Heart right ventricle (tissue), 16 donors: ENCODE data around the gene CHIT1. TPM values are rescaled to one million over a fixed set of nuclear protein-coding genes. Genes with fewer than 3 reads are reported as not detected.
"Not testable (repeated sequence)": the region's sequence is repeated elsewhere in the genome, so short reads cannot be mapped to it uniquely, and the experiment has no call there.

ENCODE experiments used
- ATAC-seq, 8 donors: fragments of 200-7000 bp; cut with Tn5 transposase; one replicate each; pipeline ENCODE4 v1.9.1; 2020; ENCODE audit warnings: mild to moderate bottlenecking in 8 of 8, moderate library complexity in 8 of 8, moderate number of reproducible peaks in 1 of 8
- DNase-seq, 2 donors: peaks; one replicate each; pipeline ENCODE4 v3.0.0-alpha.2; 2020
- H3K27ac ChIP-seq, 10 donors: fragments of 200-600 bp; sonication (generic) in 2 of 10; one replicate each; pipeline versions ENCODE4 v1.5.0 to v1.8.0; 2020 to 2022; ENCODE audit warnings: mild to moderate bottlenecking in 3 of 10
- H3K27me3 ChIP-seq, 7 donors: fragments of 200-600 bp; one replicate each; pipeline ENCODE4 v1.8.0; 2021 to 2022; ENCODE audit warnings: mild to moderate bottlenecking in 2 of 7
- H3K36me3 ChIP-seq, 9 donors: fragments of 200-600 bp; sonication (generic) in 1 of 9; one replicate each; pipeline versions ENCODE4 v1.5.0 to v1.8.0; 2020 to 2022; ENCODE audit warnings: mild to moderate bottlenecking in 2 of 9
- H3K4me1 ChIP-seq, 9 donors: fragments of 200-600 bp; sonication (generic) in 1 of 9; one replicate each; pipeline versions ENCODE4 v1.5.0 to v1.8.0; 2020 to 2022; ENCODE audit warnings: mild to moderate bottlenecking in 4 of 9
- H3K4me3 ChIP-seq, 10 donors: fragments of 200-600 bp; sonication (generic) in 2 of 10; one replicate each; pipeline versions ENCODE4 v1.5.0 to v1.8.0; 2020 to 2022; ENCODE audit warnings: mild to moderate bottlenecking in 7 of 10, moderate library complexity in 2 of 10
- H3K9me3 ChIP-seq, 11 donors: fragments of 200-600 bp in 10 of 11; sonication (generic) in 2 of 11; one replicate each; pipeline versions ENCODE4 v1.5.0 to v1.8.0; 2013 to 2022; ENCODE audit warnings: mild to moderate bottlenecking in 2 of 11, control low read depth in 1 of 11, moderate library complexity in 1 of 11
- WGBS, 2 donors: extraction: QIAGEN DNeasy Blood & Tissue Kit; methylation state at CpG; one replicate each; pipeline ENCODE4 v1.1.7; 2013; ENCODE audit warnings: inconsistent platforms in 1 of 2; 5-methylcytosine and 5-hydroxymethylcytosine counted together
- intact Hi-C, 10 donors: fragments of 100-400 bp; cut with DNase I; formaldehyde crosslinking; loops; one replicate each; pipeline versions ENCODE4 v1.11.1 to v1.14.2; 2022
- polyA plus RNA-seq, 2 donors: library from polyadenylated mRNA; stranded (reverse); fragments of 200-250 nt; gene quantifications; one replicate each; pipeline ENCODE4 v1.2.3, GENCODE V29; 2013
- total RNA-seq, 10 donors: library from RNA; stranded (reverse); fragmentation: NEBNext Ultra II Directional in 3 of 10; extraction: Animal tissue kit (Norgen Biotek cat#: 25700) in 3 of 10; gene quantifications; one replicate each; pipeline versions ENCODE4 v1.2.1 to v1.2.4, GENCODE V29; 2021 to 2023
- TF ChIP-seq, protein P1 (sequence below), 9 donors: fragments of 200-600 bp; sonication (generic) in 2 of 9; IDR thresholded peaks; one replicate each; pipeline versions ENCODE4 v1.5.0 to v1.8.0; 2021 to 2022; ENCODE audit warnings: antibody characterized with exemption in 9 of 9, mild to moderate bottlenecking in 5 of 9, moderate library complexity in 1 of 9
- donor health status: Arrhythmogenic right ventricular cardiomyopathy.
- donor health status: ischemic (EF 13 %, LVEDD 7.1; RV severe dilation, severe dysfunction).
- donor health status: healthy with polysubstance abuse.
- donor health status: DM: no; HTN: yes; CAD: no.
- donor health status: DM: no; HTN: no; CAD: no.
- donor health status: ischemic (EF 25% LVEDD 6.9; RV normal size, moderate dysfunction).
- donor health status: ischemic (EF 25% LVEDD 5.7; RV mildly dilated, moderate dysfunction).
- donor health status: healthy.
- donor health status: DM: yes; HTN: yes; CAD: no.
- donor health status: Ischemic cardiomyopathy.
- donor health status: ischemic (EF 35%, LVEDD 5.7; RV mildly dilated, moderate dysfunction).
- donor health status: nonischemic (EF 11% LVEDD 7.7; RV severe dilation, severe dysfunction).
- donor health status: DM: yes; HTN: yes; CAD: no.
- donor health status: PGD.
- donor health status: ischemic (EF 29% LVEDD 5.4; RV normal size, mild dysfunction).
- donor health status: nonischemic (EF 23%, LVEDD 6.1; RV moderate dilation, normal function).

The CHIT1 gene
- total and polyA plus RNA-seq, 12 donors = 0.05 to 1.3 (median 0.28) TPM; not detected in 6

DNA sequence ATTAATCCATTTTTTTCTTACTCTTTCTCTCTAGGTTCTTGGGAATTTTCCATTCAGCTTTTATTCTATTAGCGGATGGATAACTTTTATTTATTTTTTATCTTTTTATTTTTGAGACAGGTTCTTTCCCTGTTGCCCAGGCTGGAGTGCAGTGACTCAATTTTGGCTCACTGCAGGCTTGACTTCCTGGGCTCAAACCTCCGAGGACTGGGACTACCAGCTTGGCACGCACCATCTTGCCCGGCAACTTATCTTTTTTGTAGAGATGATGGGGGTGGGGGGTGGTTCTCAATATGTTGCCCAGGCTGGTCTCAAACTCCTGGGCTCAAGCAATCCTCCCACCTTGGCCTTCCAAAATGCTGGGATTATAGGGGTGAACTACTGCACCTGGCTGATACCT, 36.1 kb upstream of the CHIT1 start:
- peaks cover 3 to 13% (median 5%) of the 10 kb centered on the region in 9 donors for H3K4me1 ChIP-seq
- H3K9me3 ChIP-seq = no peaks in the 10 kb centered on the region
- no peak for DNase-seq
- no peak overlapping the region for H3K27ac ChIP-seq
- TF ChIP-seq, protein P1, sequence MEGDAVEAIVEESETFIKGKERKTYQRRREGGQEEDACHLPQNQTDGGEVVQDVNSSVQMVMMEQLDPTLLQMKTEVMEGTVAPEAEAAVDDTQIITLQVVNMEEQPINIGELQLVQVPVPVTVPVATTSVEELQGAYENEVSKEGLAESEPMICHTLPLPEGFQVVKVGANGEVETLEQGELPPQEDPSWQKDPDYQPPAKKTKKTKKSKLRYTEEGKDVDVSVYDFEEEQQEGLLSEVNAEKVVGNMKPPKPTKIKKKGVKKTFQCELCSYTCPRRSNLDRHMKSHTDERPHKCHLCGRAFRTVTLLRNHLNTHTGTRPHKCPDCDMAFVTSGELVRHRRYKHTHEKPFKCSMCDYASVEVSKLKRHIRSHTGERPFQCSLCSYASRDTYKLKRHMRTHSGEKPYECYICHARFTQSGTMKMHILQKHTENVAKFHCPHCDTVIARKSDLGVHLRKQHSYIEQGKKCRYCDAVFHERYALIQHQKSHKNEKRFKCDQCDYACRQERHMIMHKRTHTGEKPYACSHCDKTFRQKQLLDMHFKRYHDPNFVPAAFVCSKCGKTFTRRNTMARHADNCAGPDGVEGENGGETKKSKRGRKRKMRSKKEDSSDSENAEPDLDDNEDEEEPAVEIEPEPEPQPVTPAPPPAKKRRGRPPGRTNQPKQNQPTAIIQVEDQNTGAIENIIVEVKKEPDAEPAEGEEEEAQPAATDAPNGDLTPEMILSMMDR (IDR thresholded peaks at IDR 0.05) = no peak
- H3K27me3 ChIP-seq = no peaks in the 10 kb centered on the region
- intact Hi-C loops = loop anchor here in 6 of 10 donors (5.0 to 10.0 kb wide), 3 partner anchors 219 to 228 kb away; no protein-coding TSS in a partner anchor
- no peak overlapping the region for H3K4me3 ChIP-seq
- ATAC-seq = no peak
- WGBS, 2 donors = 61 to 73% methylated on average over 4 of the region's 4 CpGs
- no peaks in the 10 kb centered on the region for H3K36me3 ChIP-seq

DNA sequence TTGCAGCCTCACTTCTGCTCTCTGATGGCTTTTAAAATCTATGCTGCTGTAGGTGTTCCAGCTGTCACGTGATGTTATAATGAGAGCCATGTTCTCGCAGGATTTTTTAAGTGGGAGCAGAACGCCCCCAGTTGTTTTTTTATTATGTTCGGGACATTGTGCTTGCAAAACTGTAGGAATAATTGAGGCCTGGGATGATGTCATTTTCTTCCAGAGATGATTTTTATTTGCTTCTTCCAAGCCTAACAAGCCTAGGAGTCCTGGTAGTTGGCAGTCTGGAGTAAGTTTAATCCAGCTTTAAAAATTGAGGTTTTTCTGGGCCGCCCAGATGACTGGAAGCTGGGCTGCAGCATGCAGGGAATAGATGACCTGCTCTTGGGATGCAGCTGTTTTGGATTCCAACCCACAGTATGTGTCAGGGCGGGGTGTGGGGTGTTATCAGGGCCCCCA, 34.6 kb upstream of the CHIT1 start:
- ATAC-seq (peak in 1 of 8 donors; percentile 27), DNase-seq (no peak)
- Histone ChIP-seq H3K27ac (no peak overlapping the region), H3K36me3 (no peaks in the 10 kb centered on the region), H3K9me3 (no peaks in the 10 kb centered on the region), H3K4me3 (no peak overlapping the region), H3K27me3 (no peaks in the 10 kb centered on the region), H3K4me1 (peaks cover 3 to 9% (median 5%) of the 10 kb centered on the region in 9 donors)
- WGBS, 2 donors = 76 to 79% methylated on average over 6 of the region's 6 CpGs
- intact Hi-C loops = loop anchor here in 1 of 10 donors (10.0 kb wide), 1 partner anchor 221 kb away; no protein-coding TSS in a partner anchor
- TF ChIP-seq, protein P1 (IDR thresholded peaks at IDR 0.05) = no peak

DNA sequence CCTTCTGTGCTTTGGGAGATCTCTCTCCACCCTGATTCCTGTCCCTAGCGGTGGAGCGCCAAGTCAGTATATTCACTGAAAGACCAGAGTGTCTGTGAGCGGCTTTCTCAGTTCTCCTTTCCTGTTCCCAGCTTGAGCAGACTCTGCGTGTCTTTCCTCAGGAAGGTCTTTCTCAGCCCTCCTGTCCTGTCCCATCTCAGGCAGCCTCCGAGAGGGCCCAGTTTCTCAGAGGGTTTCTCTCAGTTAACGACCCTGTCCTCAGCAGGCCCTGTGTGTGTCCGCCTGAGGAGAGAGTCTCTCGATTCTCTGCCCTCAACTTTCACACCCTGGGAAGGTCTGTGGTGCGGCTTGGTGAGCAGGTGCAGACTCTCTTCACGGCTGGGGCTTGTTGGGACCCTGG, 34.0 kb upstream of the CHIT1 start:
- TF ChIP-seq, protein P1 (IDR thresholded peaks at IDR 0.05) = no peak
- Histone ChIP-seq H3K36me3 (no peaks in the 10 kb centered on the region), H3K4me3 (no peak overlapping the region), H3K27ac (no peak overlapping the region), H3K9me3 (no peaks in the 10 kb centered on the region), H3K4me1 (peaks cover 0 to 5% (median 4%) of the 10 kb centered on the region in 9 donors), H3K27me3 (no peaks in the 10 kb centered on the region)
- intact Hi-C loops = loop anchor here in 1 of 10 donors (10.0 kb wide), 1 partner anchor 221 kb away; no protein-coding TSS in a partner anchor
- WGBS, 2 donors = 71 to 75% methylated on average over 10 of the region's 10 CpGs
- ATAC-seq = peak in 2 of 8 donors; percentile 25 to 40
- DNase-seq = no peak

DNA sequence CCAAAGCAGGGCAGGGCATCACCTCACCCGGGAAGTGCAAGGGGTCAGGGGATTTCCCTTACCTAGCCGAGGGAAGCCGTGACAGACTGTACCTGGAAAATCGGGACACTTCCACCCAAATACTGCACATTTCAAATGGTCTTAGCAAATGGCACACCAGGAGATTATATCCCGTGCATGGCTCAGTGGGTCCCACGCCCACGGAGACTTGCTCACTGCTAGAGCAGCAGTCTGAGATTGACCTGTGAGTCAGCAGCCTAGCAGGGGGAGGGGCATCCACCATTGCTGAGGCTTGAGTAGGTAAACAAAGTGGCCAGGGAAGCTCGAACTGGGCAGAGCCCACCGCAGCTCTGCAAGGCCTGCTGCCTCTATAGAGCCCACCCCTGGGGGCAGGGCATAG, 27.2 kb upstream of the CHIT1 start:
- Histone ChIP-seq H3K9me3 (peaks cover 0 to 14% (median 0%) of the 10 kb centered on the region in 11 donors), H3K27me3 (peaks cover 0 to 51% (median 9%) of the 10 kb centered on the region in 7 donors)
- intact Hi-C loops, DNase-seq, H3K4me3 ChIP-seq, ATAC-seq, H3K27ac ChIP-seq, H3K4me1 ChIP-seq, H3K36me3 ChIP-seq: not testable (repeated sequence)
- 88 to 91% methylated on average over 9 of the region's 9 CpGs for WGBS, 2 donors

DNA sequence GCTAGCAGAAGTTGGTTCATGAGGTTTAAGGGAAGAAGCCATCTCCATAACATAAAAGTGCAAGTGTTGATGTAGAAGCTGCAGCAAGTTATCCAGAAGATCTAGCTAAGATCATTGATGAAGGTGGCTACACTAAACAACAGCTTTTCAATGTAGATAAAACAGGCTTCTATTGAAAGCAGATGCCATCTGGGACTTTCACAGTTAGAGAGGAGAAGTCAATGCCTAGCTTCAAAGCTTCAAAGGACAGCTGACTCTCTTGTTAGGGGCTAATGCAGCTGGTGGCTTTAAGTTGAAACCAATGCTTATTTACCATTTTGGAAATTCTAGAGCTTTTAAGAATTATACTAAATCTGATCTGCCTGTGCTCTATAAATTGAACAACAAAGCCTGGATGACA, 25.3 kb upstream of the CHIT1 start:
- H3K36me3 ChIP-seq, H3K4me3 ChIP-seq, H3K4me1 ChIP-seq, intact Hi-C loops, ATAC-seq, H3K27ac ChIP-seq, DNase-seq: not testable (repeated sequence)
- H3K9me3 ChIP-seq = peaks cover 0 to 14% (median 0%) of the 10 kb centered on the region in 11 donors
- H3K27me3 ChIP-seq = peaks cover 0 to 56% (median 9%) of the 10 kb centered on the region in 7 donors
